CD14-positive monocyte (primary cell): ENCODE data around the gene CELF4. TPM values are rescaled to one million over a fixed set of nuclear protein-coding genes. Genes with fewer than 3 reads are reported as not detected.

Source experiments
- DNase-seq, 3 donors: peaks; one replicate each; pipeline ENCODE4 v3.0.0-alpha.2; 2011 to 2022
- H2AFZ ChIP-seq: 2 replicates; pipeline ENCODE4 v1.6.0; 2012; ENCODE audit warnings: mild to moderate bottlenecking, low read depth, low read length, inconsistent platforms; ENCODE audit not compliant: insufficient read depth, poor library complexity, severe bottlenecking
- H3K27ac ChIP-seq, 2 donors: 1 replicate in 1 of 2; 2 replicates in 1 of 2; pipeline ENCODE4 v1.5.1; 2012 to 2013; ENCODE audit warnings: low read length in 2 of 2, control low read depth in 1 of 2, inconsistent platforms in 1 of 2, low read depth in 1 of 2, mild to moderate bottlenecking in 1 of 2
- H3K27me3 ChIP-seq, 2 donors: one replicate each; pipeline versions ENCODE4 v1.6.0 to v1.6.1; 2011 to 2013; ENCODE audit warnings: low read length in 2 of 2; ENCODE audit not compliant: control insufficient read depth in 2 of 2, insufficient read depth in 2 of 2
- H3K36me3 ChIP-seq, 2 donors: replicated peaks in 1 of 2; 1 replicate in 1 of 2; 2 replicates in 1 of 2; pipeline versions ENCODE4 v1.5.1 to v1.6.1; 2012 to 2013; ENCODE audit warnings: low read length in 2 of 2, control low read depth in 1 of 2, inconsistent platforms in 1 of 2, mild to moderate bottlenecking in 1 of 2; ENCODE audit not compliant: insufficient read depth in 2 of 2, control insufficient read depth in 1 of 2
- H3K4me1 ChIP-seq, 2 donors: 1 replicate in 1 of 2; 2 replicates in 1 of 2; pipeline versions ENCODE4 v1.5.1 to v1.6.1; 2012 to 2013; ENCODE audit warnings: low read length in 2 of 2, control low read depth in 1 of 2, inconsistent platforms in 1 of 2, mild to moderate bottlenecking in 1 of 2, moderate library complexity in 1 of 2; ENCODE audit not compliant: insufficient read depth in 2 of 2, control insufficient read depth in 1 of 2
- H3K4me2 ChIP-seq: replicated peaks from 2 replicates; pipeline ENCODE3; 2012; ENCODE audit warnings: low read length, moderate library complexity, mild to moderate bottlenecking; ENCODE audit not compliant: poor library complexity, severe bottlenecking; ENCODE audit errors: extremely low read depth
- H3K4me3 ChIP-seq, 3 experiments: fragments of 200-600 bp in 1 of 3; sonication (generic) in 1 of 3; replicated peaks in 1 of 3; 1 replicate in 2 of 3; 2 replicates in 1 of 3; pipeline ENCODE4 v1.5.1; 2011 to 2013; ENCODE audit warnings: low read length in 3 of 3, mild to moderate bottlenecking in 3 of 3, control low read depth in 2 of 3, low read depth in 2 of 3, inconsistent platforms in 1 of 3, moderate library complexity in 1 of 3
- H3K79me2 ChIP-seq: 2 replicates; pipeline ENCODE4 v1.6.0; 2012; ENCODE audit warnings: mild to moderate bottlenecking, control low read depth, inconsistent platforms, low read length, moderate library complexity; ENCODE audit not compliant: insufficient read depth
- H3K9ac ChIP-seq: 2 replicates; pipeline ENCODE4 v1.6.0; 2017; ENCODE audit warnings: low read length, mild to moderate bottlenecking; ENCODE audit not compliant: insufficient read depth, poor library complexity, severe bottlenecking
- H3K9me3 ChIP-seq, 2 donors: replicated peaks in 1 of 2; 1 replicate in 1 of 2; 2 replicates in 1 of 2; pipeline versions ENCODE4 v1.5.1 to v1.6.1; 2012 to 2013; ENCODE audit warnings: low read length in 2 of 2, control low read depth in 1 of 2; ENCODE audit not compliant: control insufficient read depth in 1 of 2, insufficient read depth in 1 of 2
- H4K20me1 ChIP-seq: 2 replicates; pipeline ENCODE4 v1.6.0; 2012; ENCODE audit warnings: mild to moderate bottlenecking, low read length, control low read depth, moderate library complexity; ENCODE audit not compliant: insufficient read depth
- H3K27ac Mint-ChIP-seq, 7 donors: one replicate each; pipeline ENCODE4 v1.8.0; 2020; ENCODE audit warnings: mild to moderate bottlenecking in 7 of 7, mixed read lengths in 7 of 7, moderate library complexity in 6 of 7, inconsistent platforms in 2 of 7
- H3K27me3 Mint-ChIP-seq, 3 donors: one replicate each; pipeline ENCODE4 v1.8.0; 2021 to 2022; ENCODE audit warnings: low read depth in 3 of 3, mild to moderate bottlenecking in 3 of 3, mixed read lengths in 3 of 3, moderate library complexity in 3 of 3, inconsistent platforms in 1 of 3
- H3K36me3 Mint-ChIP-seq, 2 donors: one replicate each; pipeline ENCODE4 v1.8.0; 2020; ENCODE audit warnings: mixed read lengths in 2 of 2, inconsistent platforms in 1 of 2, mild to moderate bottlenecking in 1 of 2
- H3K4me1 Mint-ChIP-seq: one replicate; pipeline ENCODE4 v1.8.0; 2020; ENCODE audit warnings: mild to moderate bottlenecking, mixed read lengths
- H3K4me3 Mint-ChIP-seq, 2 donors: one replicate each; pipeline ENCODE4 v1.8.0; 2020; ENCODE audit warnings: mild to moderate bottlenecking in 2 of 2, mixed read lengths in 2 of 2, moderate library complexity in 1 of 2
- H3K9me3 Mint-ChIP-seq, 7 donors: one replicate each; pipeline ENCODE4 v1.8.0; 2020 to 2022; ENCODE audit warnings: mixed read lengths in 7 of 7, mild to moderate bottlenecking in 6 of 7, moderate library complexity in 6 of 7, inconsistent platforms in 2 of 7
- CTCF ChIP-seq: fragments of 200-600 bp; IDR thresholded peaks from one replicate; pipeline ENCODE4 v1.8.0; 2022; ENCODE audit warnings: antibody characterized with exemption, mild to moderate bottlenecking
- WGBS: methylation state at CpG from one replicate; pipeline ENCODE4 v1.1.5; 2013; ENCODE audit warnings: missing lambda C conversion rate; ENCODE audit not compliant: insufficient coverage; 5-methylcytosine and 5-hydroxymethylcytosine counted together
- intact Hi-C, 2 donors: fragments of 100-400 bp; cut with micrococcal nuclease; formaldehyde crosslinking; loops; one replicate each; pipeline versions ENCODE4 v1.15.0 to v1.15.1; 2023
- polyA plus RNA-seq, 3 donors: library from polyadenylated mRNA; depleted of rRNA in 1 of 3; unstranded in 2 of 3; stranded (reverse) in 1 of 3; fragments of 300-500 nt in 2 of 3; fragments of >200 nt in 1 of 3; fragmentation: Illumina TruSeq in 2 of 3; gene quantifications; 1 replicate in 2 of 3; 2 replicates in 1 of 3; pipeline ENCODE4 v1.2.3, GENCODE V29; 2012 to 2021

CELF4 gene
- polyA plus RNA-seq, 3 donors, result not detected

GRCh38 chr18:37252342-37252741 lies 313.3 kb downstream of the CELF4 start:
- peaks cover 38 to 58% (median 45%) of the 10 kb centered on the region in 3 donors for H3K27me3 Mint-ChIP-seq
- H3K4me2 ChIP-seq, result no peak overlapping the region
- H3K36me3 Mint-ChIP-seq, result peaks cover 0 to 3% of the 10 kb centered on the region in 2 donors
- 71% methylated on average over 3 of the region's 3 CpGs for WGBS
- peaks cover 2% of the 10 kb centered on the region for H3K4me1 Mint-ChIP-seq
- H4K20me1 ChIP-seq, result no peaks in the 10 kb centered on the region
- intact Hi-C loops, result no loop called here
- H3K36me3 ChIP-seq, result no peaks in the 10 kb centered on the region
- H3K4me3 ChIP-seq, result no peak overlapping the region
- no peaks in the 10 kb centered on the region for H3K79me2 ChIP-seq
- H3K27me3 ChIP-seq, result peaks cover 24 to 49% of the 10 kb centered on the region in 2 donors
- no peaks in the 10 kb centered on the region for H3K9me3 ChIP-seq
- H3K4me1 ChIP-seq, result no peaks in the 10 kb centered on the region
- peak overlapping the region in 1 of 2 donors; percentile 41 for H3K4me3 Mint-ChIP-seq
- no peak overlapping the region for H3K27ac ChIP-seq
- no peak for TF ChIP-seq CTCF
- H3K9ac ChIP-seq, result no peak overlapping the region
- H2AFZ ChIP-seq, result no peak overlapping the region
- no peak overlapping the region for H3K27ac Mint-ChIP-seq
- H3K9me3 Mint-ChIP-seq, result peaks cover 0 to 13% (median 3%) of the 10 kb centered on the region in 7 donors
- DNase-seq, result no peak

DNA sequence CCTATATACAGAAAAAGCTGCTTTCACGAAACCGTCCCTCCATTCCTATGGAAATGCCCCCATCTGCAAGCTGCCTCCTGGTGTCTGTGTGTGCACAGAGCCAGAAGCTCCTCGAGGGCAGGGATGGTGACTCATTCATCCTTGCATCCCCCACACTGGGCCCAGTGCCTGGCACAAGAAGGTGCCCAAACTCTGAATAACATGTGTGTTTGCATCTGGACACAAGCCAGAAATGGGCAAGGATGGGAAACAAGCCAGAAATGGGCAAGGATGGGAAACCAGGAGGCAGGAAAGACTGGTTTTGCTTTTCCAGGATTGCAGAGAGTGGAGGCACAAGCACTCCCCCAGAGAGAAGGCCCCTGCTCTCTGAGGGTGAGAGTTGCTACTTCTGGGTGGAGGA lies 313.9 kb downstream of the CELF4 start:
- Histone ChIP-seq H3K36me3 (no peaks in the 10 kb centered on the region), H3K4me1 (no peaks in the 10 kb centered on the region), H3K4me3 (no peak overlapping the region), H3K27ac (no peak overlapping the region), H3K9me3 (no peaks in the 10 kb centered on the region), H3K4me2 (no peak overlapping the region), H2AFZ (no peak overlapping the region), H4K20me1 (no peaks in the 10 kb centered on the region), H3K9ac (no peak overlapping the region), H3K27me3 (peaks cover 24 to 46% of the 10 kb centered on the region in 2 donors), H3K79me2 (no peaks in the 10 kb centered on the region)
- Mint-ChIP-seq H3K9me3 (peaks cover 0 to 13% (median 3%) of the 10 kb centered on the region in 7 donors), H3K36me3 (peaks cover 0 to 3% of the 10 kb centered on the region in 2 donors), H3K27me3 (peaks cover 36 to 55% (median 40%) of the 10 kb centered on the region in 3 donors), H3K4me1 (peaks cover 2% of the 10 kb centered on the region), H3K4me3 (peak overlapping the region in 1 of 2 donors; percentile 8), H3K27ac (no peak overlapping the region)
- intact Hi-C loops, result no loop called here
- WGBS, result no CpG with 5 or more reads among the region's 3 CpGs
- no peak for DNase-seq
- TF ChIP-seq CTCF, result no peak
